ENCODE measurements around the gene DOCK7. TPM values are rescaled to one million over a fixed set of nuclear protein-coding genes. Genes with fewer than 3 reads are reported as not detected.

Gene DOCK7, protein sequence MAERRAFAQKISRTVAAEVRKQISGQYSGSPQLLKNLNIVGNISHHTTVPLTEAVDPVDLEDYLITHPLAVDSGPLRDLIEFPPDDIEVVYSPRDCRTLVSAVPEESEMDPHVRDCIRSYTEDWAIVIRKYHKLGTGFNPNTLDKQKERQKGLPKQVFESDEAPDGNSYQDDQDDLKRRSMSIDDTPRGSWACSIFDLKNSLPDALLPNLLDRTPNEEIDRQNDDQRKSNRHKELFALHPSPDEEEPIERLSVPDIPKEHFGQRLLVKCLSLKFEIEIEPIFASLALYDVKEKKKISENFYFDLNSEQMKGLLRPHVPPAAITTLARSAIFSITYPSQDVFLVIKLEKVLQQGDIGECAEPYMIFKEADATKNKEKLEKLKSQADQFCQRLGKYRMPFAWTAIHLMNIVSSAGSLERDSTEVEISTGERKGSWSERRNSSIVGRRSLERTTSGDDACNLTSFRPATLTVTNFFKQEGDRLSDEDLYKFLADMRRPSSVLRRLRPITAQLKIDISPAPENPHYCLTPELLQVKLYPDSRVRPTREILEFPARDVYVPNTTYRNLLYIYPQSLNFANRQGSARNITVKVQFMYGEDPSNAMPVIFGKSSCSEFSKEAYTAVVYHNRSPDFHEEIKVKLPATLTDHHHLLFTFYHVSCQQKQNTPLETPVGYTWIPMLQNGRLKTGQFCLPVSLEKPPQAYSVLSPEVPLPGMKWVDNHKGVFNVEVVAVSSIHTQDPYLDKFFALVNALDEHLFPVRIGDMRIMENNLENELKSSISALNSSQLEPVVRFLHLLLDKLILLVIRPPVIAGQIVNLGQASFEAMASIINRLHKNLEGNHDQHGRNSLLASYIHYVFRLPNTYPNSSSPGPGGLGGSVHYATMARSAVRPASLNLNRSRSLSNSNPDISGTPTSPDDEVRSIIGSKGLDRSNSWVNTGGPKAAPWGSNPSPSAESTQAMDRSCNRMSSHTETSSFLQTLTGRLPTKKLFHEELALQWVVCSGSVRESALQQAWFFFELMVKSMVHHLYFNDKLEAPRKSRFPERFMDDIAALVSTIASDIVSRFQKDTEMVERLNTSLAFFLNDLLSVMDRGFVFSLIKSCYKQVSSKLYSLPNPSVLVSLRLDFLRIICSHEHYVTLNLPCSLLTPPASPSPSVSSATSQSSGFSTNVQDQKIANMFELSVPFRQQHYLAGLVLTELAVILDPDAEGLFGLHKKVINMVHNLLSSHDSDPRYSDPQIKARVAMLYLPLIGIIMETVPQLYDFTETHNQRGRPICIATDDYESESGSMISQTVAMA (N-terminal part only)
- total RNA-seq (2021; ENCODE audit: unreplicated experiment): 57.2 TPM
- polyA plus RNA-seq (2012; ENCODE audit: insufficient read length): 29.7 TPM
- percentile 84 among the genes with signal in this experiment for Bru-seq, nascent RNA
- BruChase-seq, experiment 1, labeled RNA remaining after a 2-hour chase: percentile 69 among the genes with signal in this experiment
- percentile 72 among the genes with signal in this experiment for BruChase-seq, experiment 2, labeled RNA remaining after a 6-hour chase
- long read RNA-seq, full-length matches to known transcripts: 22 of 42 reads
- long read RNA-seq, partial matches to known transcripts: 10 of 42 reads
- long read RNA-seq, other reads (novel, unspliced or antisense): 10 of 42 reads

DNA sequence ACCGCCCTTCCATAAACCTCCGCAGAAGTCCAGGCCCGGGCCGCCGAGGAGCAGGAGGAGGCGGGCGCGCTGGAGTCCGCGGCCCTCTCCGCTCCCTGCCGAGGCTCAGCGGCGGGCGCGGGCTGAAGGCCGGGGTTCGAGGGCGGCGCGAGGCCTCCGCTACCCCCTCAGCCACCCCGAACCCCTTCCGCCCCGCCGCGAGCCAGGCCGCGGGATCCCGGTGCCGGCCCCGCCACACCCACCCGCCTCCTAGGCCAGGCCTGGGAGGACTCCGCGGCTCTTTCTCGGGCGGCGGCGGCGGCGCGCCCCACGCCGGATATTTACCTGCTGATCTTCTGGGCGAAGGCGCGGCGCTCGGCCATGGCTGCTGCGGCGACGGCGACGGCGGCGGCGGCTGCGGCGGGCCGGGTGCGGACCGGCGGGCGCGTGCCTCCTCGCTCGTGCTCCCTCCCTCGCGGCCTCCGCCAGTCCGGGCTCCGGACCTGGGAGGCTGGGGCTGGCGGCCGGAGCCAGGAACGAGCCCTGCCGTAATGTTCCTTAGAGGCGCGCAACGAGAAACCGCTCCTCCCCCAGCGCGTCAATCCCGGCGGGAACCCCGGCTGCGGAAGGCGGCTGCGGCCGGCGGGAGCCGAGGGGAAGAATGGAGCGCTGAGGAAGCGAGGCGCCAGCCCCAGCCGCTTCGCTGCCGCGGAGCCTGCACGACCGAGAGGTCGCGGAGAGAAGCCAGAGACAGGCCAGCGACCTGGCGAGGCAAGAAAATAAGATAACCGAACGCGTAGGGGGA, at the start of gene DOCK7:
Gene DOCK7 (minus strand): TSS at position 484 of the 784 bp plus-strand sequence. CDS start 122 bp downstream, at position 362.
- peaks cover 32% of the 10 kb centered on the region for H3K4me1 ChIP-seq (ENCODE audit: control insufficient read depth, insufficient read depth, low read length)

More for the DNA sequence above, at the start of gene DOCK7:
- H3K4me3 ChIP-seq (ENCODE audit: low read depth in 2 of 2, low read length in 2 of 2): peak within 1 kb of the TSS; percentile 81 to 83
- H3K9me3 ChIP-seq (ENCODE audit: control insufficient read depth, insufficient read depth, low read depth, low read length): no peaks in the 10 kb centered on the region
- intact Hi-C loops (cut with micrococcal nuclease; ENCODE audit: unreplicated experiment): no loop called here
- in situ Hi-C loops (cut with HindIII; ENCODE audit: low pct_unique_long_range_greater_than_20kb, low sequenced_read_pairs): no loop called here
- H3K36me3 ChIP-seq (ENCODE audit: control insufficient read depth, insufficient read depth, low read length): no peaks in the 10 kb centered on the region; the same call in 1 of the 2 replicates
- CTCF ChIA-PET: no interaction called here
- ATAC-seq (peak; percentile 95), DNase-seq (ENCODE audit: low read depth, low spot score) (peak; percentile 33)
- peak within 1 kb of the TSS; percentile 88 for H3K27ac ChIP-seq (ENCODE audit: low read length)
- no peaks in the 10 kb centered on the region for H3K27me3 ChIP-seq (ENCODE audit: control insufficient read depth, insufficient read depth, low read length)
- TF ChIP-seq REST (IDR thresholded peaks at IDR 0.05; ENCODE audit: insufficient read depth in 1 of 2, low read depth in 2 of 2, low read length in 1 of 2) (no peak), POLR2AphosphoS5 (IDR thresholded peaks at IDR 0.05; ENCODE audit: low read depth, low read length) (peak; percentile 42), SIN3A (IDR thresholded peaks at IDR 0.05; ENCODE audit: borderline replicate concordance, insufficient read depth, low read depth, low read length) (peak; percentile 29; the same call in 1 of the 2 replicates)
- POLR2A ChIA-PET: no interaction called here
- BruUV-seq (replicated peaks): no TSS peak
